Coronary artery (tissue), 2 donors: ENCODE data around the gene UTP4.

Experiments used
- DNase-seq: peaks from one replicate; pipeline ENCODE4 v3.0.0-alpha.2; 2017; ENCODE audit warnings: low spot score
- H3K27ac ChIP-seq, 2 donors: fragments of 200-600 bp; sonication (generic); one replicate each; pipeline ENCODE4 v1.5.1; 2016 to 2019
- H3K4me3 ChIP-seq: fragments of 200-600 bp; sonication (generic); 2 replicates; pipeline ENCODE4 v1.5.1; 2016; ENCODE audit warnings: mild to moderate bottlenecking, moderate library complexity
- TF ChIP-seq, protein P1 (sequence below): fragments of 200-600 bp; sonication (generic); IDR thresholded peaks from one replicate; pipeline ENCODE4 v1.5.1; 2019; ENCODE audit warnings: antibody characterized with exemption

UTP4 gene

DNA sequence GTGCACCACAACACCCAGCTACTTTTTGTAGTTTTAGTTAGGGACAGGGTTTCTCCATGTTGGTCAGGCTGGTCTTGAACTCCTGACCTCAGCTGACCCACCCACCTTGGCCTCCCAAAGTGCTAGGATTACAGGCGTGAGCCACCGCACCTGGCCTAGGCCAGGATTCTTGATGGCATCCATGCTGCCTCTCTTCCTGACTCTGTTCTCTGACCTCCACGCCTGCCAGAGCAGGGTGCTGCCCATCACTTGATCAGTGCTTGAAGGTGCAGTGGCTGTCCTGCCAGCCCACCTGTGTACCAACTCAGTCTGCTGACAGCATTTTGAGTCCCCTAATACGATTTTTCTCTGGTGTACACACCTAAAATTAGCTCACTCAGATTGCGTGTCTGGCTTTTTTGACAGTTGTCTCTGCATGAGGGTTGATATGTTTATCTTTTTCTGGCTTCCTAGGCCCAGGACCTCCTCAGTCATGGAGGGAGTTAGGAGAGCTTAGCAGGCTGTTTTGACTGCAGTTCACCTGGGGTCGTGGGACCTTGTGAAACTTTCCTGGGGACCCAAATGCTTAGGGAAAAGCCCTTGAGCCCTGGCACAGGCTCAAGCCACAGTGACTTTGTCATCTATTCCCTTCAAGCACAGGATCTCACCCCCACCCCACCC, 21.1 kb upstream of the UTP4 start:
- Histone ChIP-seq H3K27ac (no peak overlapping the region), H3K4me3 (no peak overlapping the region)
- TF ChIP-seq, protein P1, sequence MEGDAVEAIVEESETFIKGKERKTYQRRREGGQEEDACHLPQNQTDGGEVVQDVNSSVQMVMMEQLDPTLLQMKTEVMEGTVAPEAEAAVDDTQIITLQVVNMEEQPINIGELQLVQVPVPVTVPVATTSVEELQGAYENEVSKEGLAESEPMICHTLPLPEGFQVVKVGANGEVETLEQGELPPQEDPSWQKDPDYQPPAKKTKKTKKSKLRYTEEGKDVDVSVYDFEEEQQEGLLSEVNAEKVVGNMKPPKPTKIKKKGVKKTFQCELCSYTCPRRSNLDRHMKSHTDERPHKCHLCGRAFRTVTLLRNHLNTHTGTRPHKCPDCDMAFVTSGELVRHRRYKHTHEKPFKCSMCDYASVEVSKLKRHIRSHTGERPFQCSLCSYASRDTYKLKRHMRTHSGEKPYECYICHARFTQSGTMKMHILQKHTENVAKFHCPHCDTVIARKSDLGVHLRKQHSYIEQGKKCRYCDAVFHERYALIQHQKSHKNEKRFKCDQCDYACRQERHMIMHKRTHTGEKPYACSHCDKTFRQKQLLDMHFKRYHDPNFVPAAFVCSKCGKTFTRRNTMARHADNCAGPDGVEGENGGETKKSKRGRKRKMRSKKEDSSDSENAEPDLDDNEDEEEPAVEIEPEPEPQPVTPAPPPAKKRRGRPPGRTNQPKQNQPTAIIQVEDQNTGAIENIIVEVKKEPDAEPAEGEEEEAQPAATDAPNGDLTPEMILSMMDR: no peak
- no peak for DNase-seq

DNA sequence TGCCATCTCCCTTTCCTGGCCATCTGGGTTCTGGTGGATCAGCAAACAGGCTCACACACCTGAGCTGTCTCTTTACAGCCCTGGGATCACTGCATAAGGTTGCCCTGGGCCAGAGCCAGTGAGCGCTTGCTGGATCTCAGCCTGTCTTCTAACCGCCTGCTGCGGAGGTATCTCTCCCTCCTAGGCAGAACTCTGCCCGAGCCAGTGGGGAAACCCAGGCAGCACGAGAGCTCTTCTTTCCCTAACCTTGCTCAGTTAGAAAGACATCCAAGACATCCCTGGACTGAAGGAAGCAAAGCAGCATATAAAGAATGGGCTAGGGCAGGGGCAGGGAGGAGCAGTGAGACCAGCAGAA, 20.6 kb upstream of the UTP4 start:
- TF ChIP-seq, protein P1: no peak
- no peak for DNase-seq
- H3K27ac ChIP-seq: no peak overlapping the region
- no peak overlapping the region for H3K4me3 ChIP-seq

DNA sequence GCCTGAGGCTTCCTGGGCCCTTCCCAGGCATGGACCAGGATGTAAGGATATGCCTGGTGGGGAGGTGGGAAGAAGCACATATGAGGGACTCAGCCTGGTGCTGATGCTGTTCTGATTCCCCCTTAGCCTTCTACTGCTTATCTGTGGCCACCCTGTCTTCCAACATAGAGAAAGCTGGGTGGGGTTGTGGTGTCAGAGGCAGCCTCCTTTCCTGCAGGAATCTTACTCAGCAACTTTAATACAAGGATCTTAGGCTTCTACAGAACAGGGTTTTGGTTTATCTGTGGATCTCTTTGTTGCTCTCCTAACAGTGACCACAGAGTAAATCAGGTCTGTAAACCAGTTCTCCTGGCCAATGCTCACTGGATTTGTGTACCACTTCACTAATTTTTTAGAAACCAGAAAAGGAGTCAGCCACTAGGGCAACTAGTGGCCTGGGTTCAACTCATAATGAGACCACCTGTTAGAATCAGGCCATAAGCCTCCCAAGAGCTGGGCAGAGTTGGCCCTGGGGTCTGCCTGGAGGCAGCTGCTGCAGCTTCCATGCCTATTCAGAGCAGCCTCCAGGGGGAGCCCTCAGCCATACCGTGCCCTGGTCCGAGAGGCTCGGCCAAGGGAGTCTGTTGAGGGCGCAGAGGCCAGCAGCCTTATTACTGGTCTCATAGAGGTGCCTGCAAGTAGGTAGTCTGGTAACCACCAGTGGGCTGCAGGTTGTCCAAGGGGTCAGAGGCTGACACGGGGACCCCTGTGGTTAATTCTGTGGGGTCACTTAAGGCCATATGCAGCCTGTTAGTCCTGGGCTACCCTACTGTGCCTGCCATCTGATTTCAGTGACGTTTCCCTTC, 19.9 kb upstream of the UTP4 start:
- no peak overlapping the region for H3K4me3 ChIP-seq
- DNase-seq: no peak
- no peak overlapping the region for H3K27ac ChIP-seq
- TF ChIP-seq, protein P1: peak; percentile 48

DNA sequence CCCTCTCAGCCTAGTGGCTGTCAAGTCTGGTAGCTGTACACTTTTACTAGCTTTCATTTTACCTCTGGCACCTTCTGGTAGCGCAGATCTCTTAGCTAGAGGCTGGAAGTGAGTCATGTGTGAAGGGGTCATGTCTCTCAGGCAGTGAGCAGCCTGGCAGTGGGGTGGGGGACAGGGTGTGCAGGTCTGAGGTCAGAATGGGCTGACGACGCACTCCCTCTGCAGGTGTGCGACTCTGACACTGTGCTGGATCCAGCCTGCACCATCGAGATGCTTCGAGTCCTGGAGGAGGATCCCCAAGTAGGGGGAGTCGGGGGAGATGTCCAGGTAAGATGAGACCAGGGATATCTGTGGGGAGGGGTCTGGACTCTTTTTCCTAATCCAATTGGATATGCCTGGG, 19.2 kb upstream of the UTP4 start:
- no peak for DNase-seq
- H3K27ac ChIP-seq: no peak overlapping the region
- no peak overlapping the region for H3K4me3 ChIP-seq
- TF ChIP-seq, protein P1: no peak

DNA sequence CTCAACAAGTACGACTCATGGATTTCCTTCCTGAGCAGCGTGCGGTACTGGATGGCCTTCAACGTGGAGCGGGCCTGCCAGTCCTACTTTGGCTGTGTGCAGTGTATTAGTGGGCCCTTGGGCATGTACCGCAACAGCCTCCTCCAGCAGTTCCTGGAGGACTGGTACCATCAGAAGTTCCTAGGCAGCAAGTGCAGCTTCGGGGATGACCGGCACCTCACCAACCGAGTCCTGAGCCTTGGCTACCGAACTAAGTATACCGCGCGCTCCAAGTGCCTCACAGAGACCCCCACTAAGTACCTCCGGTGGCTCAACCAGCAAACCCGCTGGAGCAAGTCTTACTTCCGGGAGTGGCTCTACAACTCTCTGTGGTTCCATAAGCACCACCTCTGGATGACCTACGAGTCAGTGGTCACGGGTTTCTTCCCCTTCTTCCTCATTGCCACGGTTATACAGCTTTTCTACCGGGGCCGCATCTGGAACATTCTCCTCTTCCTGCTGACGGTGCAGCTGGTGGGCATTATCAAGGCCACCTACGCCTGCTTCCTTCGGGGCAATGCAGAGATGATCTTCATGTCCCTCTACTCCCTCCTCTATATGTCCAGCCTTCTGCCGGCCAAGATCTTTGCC, 18.0 kb upstream of the UTP4 start:
- Histone ChIP-seq H3K4me3 (no peak overlapping the region), H3K27ac (no peak overlapping the region)
- no peak for DNase-seq
- TF ChIP-seq, protein P1: no peak

DNA sequence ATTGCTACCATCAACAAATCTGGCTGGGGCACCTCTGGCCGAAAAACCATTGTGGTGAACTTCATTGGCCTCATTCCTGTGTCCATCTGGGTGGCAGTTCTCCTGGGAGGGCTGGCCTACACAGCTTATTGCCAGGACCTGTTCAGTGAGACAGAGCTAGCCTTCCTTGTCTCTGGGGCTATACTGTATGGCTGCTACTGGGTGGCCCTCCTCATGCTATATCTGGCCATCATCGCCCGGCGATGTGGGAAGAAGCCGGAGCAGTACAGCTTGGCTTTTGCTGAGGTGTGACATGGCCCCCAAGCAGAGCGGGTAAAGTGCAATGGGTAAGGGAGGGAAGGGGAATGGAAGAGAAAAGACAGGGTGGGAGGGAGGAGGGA, 17.5 kb upstream of the UTP4 start:
- no peak for DNase-seq
- no peak overlapping the region for H3K4me3 ChIP-seq
- no peak overlapping the region for H3K27ac ChIP-seq
- TF ChIP-seq, protein P1: no peak
